Mononuclear cell (primary cell): ENCODE results near the gene IQCE. TPM values are rescaled to one million over a fixed set of nuclear protein-coding genes. Genes with fewer than 3 reads are reported as not detected.
A peak's percentile ranks its signal among the peaks of the same experiment; 100 is the strongest.

Source experiments
- H3K27me3 ChIP-seq: 2 replicates; pipeline ENCODE4 v1.6.0; 2011; ENCODE audit warnings: low read length, control low read depth; ENCODE audit not compliant: insufficient read depth
- H3K4me1 ChIP-seq: 2 replicates; pipeline ENCODE4 v1.5.1; 2011; ENCODE audit warnings: mild to moderate bottlenecking, low read length, control low read depth; ENCODE audit not compliant: insufficient read depth
- H3K4me3 ChIP-seq: 2 replicates; pipeline ENCODE4 v1.5.1; 2011; ENCODE audit warnings: mild to moderate bottlenecking, low read length, moderate library complexity
- H3K9me3 ChIP-seq: 2 replicates; pipeline ENCODE4 v1.5.1; 2011; ENCODE audit warnings: low read depth, mild to moderate bottlenecking, control low read depth, low read length
- total RNA-seq: library from RNA; depleted of rRNA; stranded (reverse); fragments of >200 nt; gene quantifications from one replicate; pipeline ENCODE4 v1.2.3, GENCODE V29; 2012

Gene IQCE, protein sequence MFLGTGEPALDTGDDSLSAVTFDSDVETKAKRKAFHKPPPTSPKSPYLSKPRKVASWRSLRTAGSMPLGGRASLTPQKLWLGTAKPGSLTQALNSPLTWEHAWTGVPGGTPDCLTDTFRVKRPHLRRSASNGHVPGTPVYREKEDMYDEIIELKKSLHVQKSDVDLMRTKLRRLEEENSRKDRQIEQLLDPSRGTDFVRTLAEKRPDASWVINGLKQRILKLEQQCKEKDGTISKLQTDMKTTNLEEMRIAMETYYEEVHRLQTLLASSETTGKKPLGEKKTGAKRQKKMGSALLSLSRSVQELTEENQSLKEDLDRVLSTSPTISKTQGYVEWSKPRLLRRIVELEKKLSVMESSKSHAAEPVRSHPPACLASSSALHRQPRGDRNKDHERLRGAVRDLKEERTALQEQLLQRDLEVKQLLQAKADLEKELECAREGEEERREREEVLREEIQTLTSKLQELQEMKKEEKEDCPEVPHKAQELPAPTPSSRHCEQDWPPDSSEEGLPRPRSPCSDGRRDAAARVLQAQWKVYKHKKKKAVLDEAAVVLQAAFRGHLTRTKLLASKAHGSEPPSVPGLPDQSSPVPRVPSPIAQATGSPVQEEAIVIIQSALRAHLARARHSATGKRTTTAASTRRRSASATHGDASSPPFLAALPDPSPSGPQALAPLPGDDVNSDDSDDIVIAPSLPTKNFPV
- 2.7 TPM for total RNA-seq

- H3K9me3 ChIP-seq = no peaks in the 10 kb centered on the region
- peak within 1 kb of the TSS; percentile 82 for H3K4me3 ChIP-seq
- peaks cover 52% of the 10 kb centered on the region for H3K4me1 ChIP-seq
- no peaks in the 10 kb centered on the region for H3K27me3 ChIP-seq
These were observed at the start of gene IQCE for GRCh38 chr7:2558629-2559282. Gene IQCE, plus strand, starts transcription at chr7:2558979. Its CDS starts 203 bp downstream, at chr7:2559182.

GRCh38 chr7:2509298-2509906 is 49.4 kb upstream of the IQCE start:
- H3K27me3 ChIP-seq = no peaks in the 10 kb centered on the region
- H3K4me1 ChIP-seq = peaks cover 67% of the 10 kb centered on the region
- H3K4me3 ChIP-seq = no peak overlapping the region
- H3K9me3 ChIP-seq = no peaks in the 10 kb centered on the region

DNA sequence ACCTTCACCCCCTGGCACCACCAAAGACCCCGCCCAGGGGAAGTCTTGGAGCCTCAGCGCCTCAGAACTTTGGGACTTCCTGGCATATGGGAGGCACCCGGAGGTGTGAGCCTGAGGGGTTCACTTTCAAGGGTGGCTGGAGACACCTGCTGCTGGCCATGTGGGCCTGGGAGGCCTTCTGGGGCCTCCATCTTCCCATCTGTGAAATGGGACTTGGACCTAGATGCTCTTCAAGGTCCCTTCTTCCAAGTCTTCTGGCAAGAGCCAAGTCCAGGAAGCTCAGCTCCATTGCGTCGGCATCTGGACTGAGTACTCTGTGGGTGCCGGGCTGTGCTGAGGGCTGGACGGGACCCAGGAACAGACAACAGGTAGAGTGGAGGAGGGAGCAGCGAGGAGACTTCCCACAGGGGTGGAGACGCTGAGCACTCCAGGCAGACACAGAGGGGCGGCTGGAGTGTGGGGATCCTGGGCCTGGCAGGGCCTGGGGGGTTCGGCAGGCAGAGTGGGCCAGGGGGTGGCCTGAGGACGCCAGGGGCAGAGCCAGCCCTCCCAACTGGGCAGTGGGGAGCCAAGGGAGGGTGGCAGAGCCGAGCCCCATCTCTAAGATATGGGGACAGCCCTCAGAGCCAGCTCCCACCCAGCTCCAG is 48.5 kb upstream of the IQCE start:
- peaks cover 67% of the 10 kb centered on the region for H3K4me1 ChIP-seq
- no peak overlapping the region for H3K4me3 ChIP-seq
- no peaks in the 10 kb centered on the region for H3K27me3 ChIP-seq
- H3K9me3 ChIP-seq = no peaks in the 10 kb centered on the region

GRCh38 chr7:2510909-2511768 is 47.6 kb upstream of the IQCE start:
- Histone ChIP-seq H3K27me3 (no peaks in the 10 kb centered on the region), H3K9me3 (no peaks in the 10 kb centered on the region), H3K4me1 (peaks cover 67% of the 10 kb centered on the region), H3K4me3 (peak overlapping the region; percentile 16)

GRCh38 chr7:2511769-2512168 is 47.0 kb upstream of the IQCE start:
- peaks cover 67% of the 10 kb centered on the region for H3K4me1 ChIP-seq
- no peak overlapping the region for H3K4me3 ChIP-seq
- H3K9me3 ChIP-seq = no peaks in the 10 kb centered on the region

DNA sequence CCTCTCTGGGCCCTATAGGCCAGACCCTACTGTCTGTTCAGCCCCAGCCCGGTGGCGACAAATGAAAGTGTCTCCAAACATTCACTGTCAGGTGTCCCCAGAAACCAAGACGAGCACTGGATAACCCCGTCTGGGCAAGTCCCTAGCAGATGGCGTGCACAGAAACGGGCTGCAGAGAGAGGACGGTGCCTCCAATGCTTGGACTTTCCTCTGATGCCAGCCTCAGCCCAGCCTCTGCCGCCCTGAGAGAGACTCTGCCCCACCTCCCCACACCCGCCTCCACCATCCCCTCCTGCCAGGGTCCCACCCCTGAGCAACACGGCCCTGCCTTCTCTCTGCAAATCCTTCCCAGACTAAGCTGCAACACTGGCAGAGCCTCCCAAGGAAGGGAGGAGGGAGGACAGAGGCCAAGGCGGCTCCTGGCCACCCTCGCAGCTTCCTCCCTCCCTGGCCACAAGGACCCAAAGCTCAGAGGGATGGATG is 46.6 kb upstream of the IQCE start:
- Histone ChIP-seq H3K9me3 (no peaks in the 10 kb centered on the region), H3K27me3 (no peaks in the 10 kb centered on the region), H3K4me1 (peaks cover 67% of the 10 kb centered on the region), H3K4me3 (no peak overlapping the region)

More at GRCh38 chr7:2511769-2512168, 47.0 kb upstream of the IQCE start:
- no peaks in the 10 kb centered on the region for H3K27me3 ChIP-seq

GRCh38 chr7:2512713-2513112 is 46.1 kb upstream of the IQCE start:
- H3K9me3 ChIP-seq = no peaks in the 10 kb centered on the region
- no peaks in the 10 kb centered on the region for H3K27me3 ChIP-seq
- peaks cover 62% of the 10 kb centered on the region for H3K4me1 ChIP-seq
- no peak overlapping the region for H3K4me3 ChIP-seq

DNA sequence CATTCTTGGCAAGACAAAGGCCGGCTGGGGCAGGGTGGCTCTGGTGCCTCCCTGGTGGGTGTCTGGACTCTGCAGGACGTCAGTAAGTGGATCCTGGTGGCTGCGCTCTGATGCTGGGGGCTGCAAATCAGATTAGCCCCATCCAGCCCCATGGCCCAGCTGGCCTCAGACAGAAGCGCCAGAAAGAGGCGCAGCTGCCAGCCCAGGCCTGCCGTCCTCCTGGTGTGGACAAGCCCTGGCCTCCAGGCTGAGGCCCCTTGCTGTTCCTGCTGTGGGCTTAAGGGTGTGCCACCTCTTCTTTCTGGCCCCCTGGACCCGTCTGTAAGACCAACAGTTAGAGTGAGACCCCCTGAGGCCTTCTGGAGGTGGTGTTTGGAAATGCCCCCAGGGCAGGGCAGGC is 45.1 kb upstream of the IQCE start:
- peaks cover 60% of the 10 kb centered on the region for H3K4me1 ChIP-seq
- no peaks in the 10 kb centered on the region for H3K9me3 ChIP-seq
- H3K27me3 ChIP-seq = no peaks in the 10 kb centered on the region
- no peak overlapping the region for H3K4me3 ChIP-seq

GRCh38 chr7:2514473-2515423 is 44.0 kb upstream of the IQCE start:
- H3K4me1 ChIP-seq = peaks cover 55% of the 10 kb centered on the region
- H3K27me3 ChIP-seq = no peaks in the 10 kb centered on the region
- no peak overlapping the region for H3K4me3 ChIP-seq
- H3K9me3 ChIP-seq = no peaks in the 10 kb centered on the region

DNA sequence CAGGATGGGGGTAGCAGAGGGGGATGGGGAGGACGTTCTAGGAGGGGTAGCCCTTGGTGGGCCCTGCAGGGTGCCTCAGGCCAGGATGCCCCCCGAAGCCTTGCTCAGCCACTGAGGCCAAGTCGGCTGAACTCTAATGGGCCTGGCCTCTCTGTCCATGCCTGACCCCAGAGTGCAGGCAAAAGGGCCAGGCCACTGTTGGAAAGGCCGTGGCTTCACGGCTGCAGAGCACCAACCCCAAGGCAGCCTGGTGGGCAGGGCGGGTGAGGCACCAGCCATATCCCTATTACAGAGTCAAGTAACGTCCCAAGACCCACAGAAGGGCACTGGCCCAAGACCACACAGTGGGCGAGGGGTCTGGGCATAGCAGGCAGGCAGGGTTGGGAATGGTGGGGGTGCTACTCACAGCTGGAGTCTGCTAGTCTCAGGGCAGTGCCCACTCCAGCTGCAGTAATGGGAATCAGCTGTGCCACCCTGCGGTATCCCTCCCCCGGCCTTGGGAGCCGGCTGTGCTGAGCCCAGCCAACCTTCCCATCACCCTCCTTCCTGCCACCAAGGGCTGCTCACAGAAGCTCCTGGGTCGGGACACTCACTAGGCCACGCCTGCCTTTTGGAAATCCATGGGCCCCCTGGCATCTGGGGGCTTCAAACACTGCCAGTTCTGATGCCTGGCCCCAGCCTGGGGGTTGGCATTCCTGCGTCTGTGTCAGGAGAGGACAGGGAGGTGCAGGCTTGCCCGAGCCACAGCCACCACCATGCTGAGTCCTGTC is 43.2 kb upstream of the IQCE start:
- peaks cover 47% of the 10 kb centered on the region for H3K4me1 ChIP-seq
- no peaks in the 10 kb centered on the region for H3K27me3 ChIP-seq
- no peaks in the 10 kb centered on the region for H3K9me3 ChIP-seq
- H3K4me3 ChIP-seq = no peak overlapping the region

DNA sequence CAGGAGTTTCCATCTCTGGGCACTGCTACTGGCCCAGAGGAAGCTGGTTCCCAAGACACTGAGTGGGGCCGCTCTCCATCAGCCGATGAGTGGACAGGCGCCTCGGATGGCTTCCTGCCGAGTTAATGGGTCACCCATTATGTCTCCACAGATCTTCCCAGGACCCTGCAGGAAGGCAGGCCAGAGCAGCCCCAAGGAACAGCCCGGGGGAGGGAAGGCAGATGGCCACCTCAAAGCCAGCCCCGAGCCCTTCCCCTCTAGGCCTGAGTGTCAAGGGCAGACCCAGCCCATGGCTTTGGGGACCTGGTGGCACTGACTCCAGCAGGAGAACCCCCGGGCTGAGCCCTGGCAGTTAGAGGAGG is 42.6 kb upstream of the IQCE start:
- H3K9me3 ChIP-seq = no peaks in the 10 kb centered on the region
- H3K4me3 ChIP-seq = no peak overlapping the region
- H3K4me1 ChIP-seq = peaks cover 41% of the 10 kb centered on the region
- no peaks in the 10 kb centered on the region for H3K27me3 ChIP-seq

DNA sequence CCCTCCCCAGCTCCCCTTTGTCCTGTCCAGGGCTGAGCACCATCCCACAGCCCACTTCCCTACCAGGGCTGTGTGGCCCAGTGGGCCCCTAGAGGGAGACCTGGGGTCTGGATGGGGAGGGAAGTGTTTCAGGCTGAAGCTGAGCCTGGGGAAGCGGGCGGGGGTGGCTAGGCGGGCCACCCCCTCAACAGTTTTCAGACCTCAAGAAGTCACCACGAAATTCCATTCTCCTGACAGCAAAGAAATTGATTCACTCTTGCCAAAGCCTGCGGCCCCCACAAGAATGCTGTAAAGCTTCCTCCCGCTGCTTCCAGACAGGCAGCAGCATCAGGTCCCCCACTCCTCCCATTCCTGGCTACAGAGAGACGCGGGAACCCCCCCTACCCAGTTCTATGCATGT is 41.8 kb upstream of the IQCE start:
- peaks cover 41% of the 10 kb centered on the region for H3K4me1 ChIP-seq
- H3K9me3 ChIP-seq = no peaks in the 10 kb centered on the region
- no peak overlapping the region for H3K4me3 ChIP-seq
- H3K27me3 ChIP-seq = no peaks in the 10 kb centered on the region
